HepG2 (cell line): ENCODE results near the gene PYGB. TPM values are rescaled to one million over a fixed set of nuclear protein-coding genes. Genes with fewer than 3 reads are reported as not detected.

Source experiments
- ATRX ChIP-seq: sonication (generic); formaldehyde crosslinking; IDR thresholded peaks from 2 replicates; pipeline ENCODE4 v1.4.0; 2020; ENCODE audit warnings: missing genetic modification reagents, borderline replicate concordance
- CREB3 ChIP-seq: sonication (generic); formaldehyde crosslinking; IDR thresholded peaks from 2 replicates; pipeline ENCODE4 v1.5.0; 2020; ENCODE audit warnings: missing genetic modification reagents
- GRHL1 ChIP-seq: sonication (generic); formaldehyde crosslinking; conservative IDR thresholded peaks from 2 replicates; pipeline ENCODE4 v1.8.0; 2022; ENCODE audit warnings: missing genetic modification reagents
- GZF1 ChIP-seq: sonication (generic); formaldehyde crosslinking; IDR thresholded peaks from 2 replicates; pipeline ENCODE4 v1.5.1; 2020; ENCODE audit warnings: mild to moderate bottlenecking, missing genetic modification reagents
- HNRNPH1 ChIP-seq: fragments of 200-400 bp; formaldehyde crosslinking; optimal IDR thresholded peaks from 2 replicates; pipeline ENCODE3; 2017; ENCODE audit warnings: mild to moderate bottlenecking, low read depth, low read length
- MBD4 ChIP-seq: IDR thresholded peaks from 2 replicates; pipeline ENCODE4 v1.6.1; 2012; ENCODE audit warnings: low read length, inconsistent platforms, borderline replicate concordance
- NFE2L2 ChIP-seq: fragments of 150-350 bp; IDR thresholded peaks from 2 replicates; pipeline ENCODE4 v1.6.1; 2014; ENCODE audit warnings: low read length
- PRDM10 ChIP-seq: sonication (generic); formaldehyde crosslinking; IDR thresholded peaks from 2 replicates; pipeline ENCODE4 v1.4.0; 2020; ENCODE audit warnings: low read depth, missing genetic modification reagents
- RELA ChIP-seq: sonication (generic); formaldehyde crosslinking; IDR thresholded peaks from 2 replicates; pipeline ENCODE4 v1.4.0; 2020; ENCODE audit warnings: missing genetic modification reagents
- SALL1 ChIP-seq: sonication (generic); formaldehyde crosslinking; IDR thresholded peaks from 2 replicates; pipeline ENCODE4 v1.8.0; 2022; ENCODE audit warnings: mild to moderate bottlenecking, missing genetic modification reagents
- TBP ChIP-seq: sonication (generic); formaldehyde crosslinking; IDR thresholded peaks from 2 replicates; pipeline ENCODE4 v1.5.0; 2020; ENCODE audit warnings: missing genetic modification reagents
- ZBTB38 ChIP-seq: sonication (generic); formaldehyde crosslinking; IDR thresholded peaks from 2 replicates; pipeline ENCODE4 v1.5.1; 2020; ENCODE audit warnings: mild to moderate bottlenecking, missing genetic modification reagents
- ZBTB39 ChIP-seq: sonication (generic); formaldehyde crosslinking; IDR thresholded peaks from 2 replicates; pipeline ENCODE4 v1.5.0; 2020; ENCODE audit warnings: missing genetic modification reagents
- ZNF607 ChIP-seq: sonication (generic); formaldehyde crosslinking; IDR thresholded peaks from 2 replicates; pipeline ENCODE4 v1.5.1; 2020; ENCODE audit warnings: missing genetic modification reagents, mild to moderate bottlenecking, borderline replicate concordance
- ZNF891 ChIP-seq: sonication (generic); formaldehyde crosslinking; IDR thresholded peaks from 2 replicates; pipeline ENCODE4 v1.5.0; 2020; ENCODE audit warnings: mild to moderate bottlenecking, missing genetic modification reagents
- polyA plus RNA-seq, 8 experiments: library from polyadenylated mRNA; depleted of rRNA in 3 of 8; stranded (reverse) in 7 of 8; unstranded in 1 of 8; fragments of >200 nt; fragmentation: Illumina TruSeq in 4 of 8; extraction: Trizol in 4 of 8; gene quantifications; 2 replicates each; pipeline versions ENCODE4 v1.2.1 to v1.2.3, GENCODE V29; 2011 to 2016; ENCODE audit warnings: low read depth in 4 of 8, missing spikeins in 1 of 8, mixed read lengths in 1 of 8; ENCODE audit not compliant: insufficient read depth in 1 of 8
- total RNA-seq, 5 experiments: library from RNA; depleted of rRNA; stranded (reverse); fragments of >200 nt; fragmentation: Illumina TruSeq; extraction: Trizol; gene quantifications; 2 replicates each; pipeline ENCODE4 v1.2.3, GENCODE V29; 2016; ENCODE audit warnings: low read depth in 1 of 5

Gene PYGB
- total and polyA plus RNA-seq, 2 of the 13 experiments (the other 11 are each of a cell fraction or from before 2014, with no cell fraction given), result 24.2 to 86.3 TPM

GRCh38 chr20:25247956-25248785, at the start of gene PYGB (continued):
- TF ChIP-seq GRHL1 (CRISPR knock-in tag) (0 out of 2 replicates have a peak, but pooled peaks have one; percentile 32), PRDM10 (no peak; the same call in none of the 2 replicates), CREB3 (CRISPR knock-in tag) (no peak; the same call in 1 of the 2 replicates), MBD4 (no peak), NFE2L2 (no peak), TBP (peak; percentile 88; the same call in 1 of the 2 replicates), RELA (CRISPR knock-in tag) (peak; percentile 97; the same call in 1 of the 2 replicates), ZNF607 (CRISPR knock-in tag) (no peak; the same call in 1 of the 2 replicates), SALL1 (CRISPR knock-in tag) (peak; percentile 93), GZF1 (CRISPR knock-in tag) (peak; percentile 90), ZNF891 (CRISPR knock-in tag) (peak; percentile 98), ATRX (CRISPR knock-in tag) (no peak), HNRNPH1 (no peak), ZBTB39 (CRISPR knock-in tag) (peak; percentile 80; the same call in 1 of the 2 replicates), ZBTB38 (CRISPR knock-in tag) (peak; percentile 77; the same call in 1 of the 2 replicates)
